H9 (cell line): ENCODE measurements around the gene WDR38. TPM values are rescaled to one million over a fixed set of nuclear protein-coding genes. Genes with fewer than 3 reads are reported as not detected.
A peak's percentile ranks its signal among the peaks of the same experiment; 100 is the strongest.

Experiments
- DNase-seq: peaks from one replicate; pipeline ENCODE4 v3.0.0-alpha.2; 2017
- H2AFZ ChIP-seq: one replicate; pipeline ENCODE4 v1.6.1; 2013; ENCODE audit warnings: mild to moderate bottlenecking, low read length, control low read depth, moderate library complexity
- H2AK5ac ChIP-seq: 2 replicates; pipeline ENCODE4 v1.6.1; 2013; ENCODE audit warnings: low read length, control low read depth, mixed read lengths; ENCODE audit not compliant: insufficient read length
- H2BK120ac ChIP-seq: one replicate; pipeline ENCODE4 v1.6.1; 2013; ENCODE audit warnings: low read depth, mild to moderate bottlenecking, low read length, control low read depth, inconsistent platforms; ENCODE audit not compliant: poor library complexity, severe bottlenecking
- H2BK12ac ChIP-seq: 2 replicates; pipeline ENCODE4 v1.6.1; 2013; ENCODE audit warnings: low read length, control low read depth, mixed read lengths, low read depth; ENCODE audit not compliant: insufficient read length
- H2BK15ac ChIP-seq: 2 replicates; pipeline ENCODE4 v1.6.1; 2013; ENCODE audit warnings: low read depth, low read length, control low read depth
- H2BK20ac ChIP-seq: one replicate; pipeline ENCODE4 v1.6.1; 2013; ENCODE audit warnings: low read depth, mild to moderate bottlenecking, low read length, control low read depth, inconsistent platforms; ENCODE audit not compliant: poor library complexity, severe bottlenecking
- H2BK5ac ChIP-seq: 2 replicates; pipeline ENCODE4 v1.6.1; 2013; ENCODE audit warnings: low read length, control low read depth, mixed read lengths; ENCODE audit not compliant: insufficient read length
- H3K14ac ChIP-seq: 2 replicates; pipeline ENCODE4 v1.6.1; 2013; ENCODE audit warnings: low read length, control low read depth; ENCODE audit not compliant: insufficient read depth
- H3K18ac ChIP-seq: 2 replicates; pipeline ENCODE4 v1.6.1; 2013; ENCODE audit warnings: low read depth, mild to moderate bottlenecking, mixed read lengths, low read length, control low read depth; ENCODE audit not compliant: insufficient read length
- H3K23ac ChIP-seq: 2 replicates; pipeline ENCODE4 v1.6.1; 2013; ENCODE audit warnings: low read length, control low read depth, mixed read lengths, low read depth; ENCODE audit not compliant: insufficient read length
- H3K23me2 ChIP-seq: 2 replicates; pipeline ENCODE4 v1.6.1; 2013; ENCODE audit warnings: low read depth, mild to moderate bottlenecking, mixed read lengths, low read length, control low read depth; ENCODE audit not compliant: insufficient read length, poor library complexity, severe bottlenecking
- H3K27ac ChIP-seq: 2 replicates; pipeline ENCODE4 v1.5.1; 2013; ENCODE audit warnings: low read length, control low read depth, mixed read lengths, low read depth; ENCODE audit not compliant: insufficient read length
- H3K27me3 ChIP-seq: 2 replicates; pipeline ENCODE4 v1.6.1; 2013; ENCODE audit warnings: low read length, control low read depth, inconsistent platforms; ENCODE audit not compliant: insufficient read depth
- H3K4ac ChIP-seq: 2 replicates; pipeline ENCODE4 v1.6.1; 2013; ENCODE audit warnings: low read depth, mild to moderate bottlenecking, control low read depth, inconsistent platforms, low read length, moderate library complexity
- H3K4me1 ChIP-seq: 2 replicates; pipeline ENCODE4 v1.6.1; 2013; ENCODE audit warnings: low read length, control low read depth, inconsistent platforms; ENCODE audit not compliant: insufficient read depth
- H3K4me2 ChIP-seq: 2 replicates; pipeline ENCODE4 v1.6.1; 2013; ENCODE audit warnings: low read length, control low read depth, mixed read lengths; ENCODE audit not compliant: insufficient read length, insufficient read depth
- H3K56ac ChIP-seq: 2 replicates; pipeline ENCODE4 v1.6.1; 2013; ENCODE audit warnings: low read depth, mild to moderate bottlenecking, mixed read lengths, low read length, control low read depth; ENCODE audit not compliant: insufficient read length
- H3K79me1 ChIP-seq: 2 replicates; pipeline ENCODE4 v1.6.1; 2013; ENCODE audit warnings: low read depth, mild to moderate bottlenecking, moderate library complexity, low read length, control low read depth, inconsistent platforms; ENCODE audit not compliant: insufficient read depth, poor library complexity, severe bottlenecking
- H3K79me2 ChIP-seq: 2 replicates; pipeline ENCODE4 v1.6.1; 2013; ENCODE audit warnings: low read length, control low read depth, inconsistent platforms; ENCODE audit not compliant: insufficient read depth
- H3K9ac ChIP-seq: 2 replicates; pipeline ENCODE4 v1.6.1; 2013; ENCODE audit warnings: low read length, control low read depth, mixed read lengths; ENCODE audit not compliant: insufficient read length; ENCODE audit errors: extremely low read depth
- H3K9me3 ChIP-seq: one replicate; pipeline ENCODE4 v1.6.1; 2013; ENCODE audit warnings: low read depth, low read length, inconsistent platforms; ENCODE audit not compliant: control insufficient read depth
- H3T11ph ChIP-seq: one replicate; pipeline ENCODE4 v1.6.1; 2013; ENCODE audit warnings: mild to moderate bottlenecking, low read length, control low read depth, inconsistent platforms
- H4K20me1 ChIP-seq: one replicate; pipeline ENCODE4 v1.6.1; 2013; ENCODE audit not compliant: control insufficient read depth, insufficient read length, insufficient read depth
- H4K5ac ChIP-seq: 2 replicates; pipeline ENCODE4 v1.6.1; 2013; ENCODE audit warnings: low read depth, mild to moderate bottlenecking, mixed read lengths, low read length, control low read depth; ENCODE audit not compliant: insufficient read length
- H4K8ac ChIP-seq: replicated peaks from 2 replicates; pipeline ENCODE4 v1.6.1; 2013; ENCODE audit warnings: low read length, control low read depth, mixed read lengths, low read depth; ENCODE audit not compliant: insufficient read length
- H4K91ac ChIP-seq: 2 replicates; pipeline ENCODE4 v1.6.1; 2013; ENCODE audit warnings: low read depth, mild to moderate bottlenecking, moderate library complexity, mixed read lengths, low read length, control low read depth; ENCODE audit not compliant: insufficient read length
- H3K27ac Mint-ChIP-seq, 3 experiments: 2 replicates in 2 of 3; 3 replicates in 1 of 3; pipeline ENCODE4 v1.8.0; 2020 to 2021; ENCODE audit warnings: mixed read lengths in 3 of 3, mild to moderate bottlenecking in 1 of 3, moderate library complexity in 1 of 3
- H3K27me3 Mint-ChIP-seq: 2 replicates; pipeline ENCODE4 v1.8.0; 2021; ENCODE audit warnings: low read depth, mild to moderate bottlenecking, moderate library complexity, mixed read lengths
- H3K36me3 Mint-ChIP-seq, 3 experiments: 2 replicates in 2 of 3; 3 replicates in 1 of 3; pipeline ENCODE4 v1.8.0; 2020 to 2021; ENCODE audit warnings: low read depth in 3 of 3, mixed read lengths in 3 of 3; ENCODE audit not compliant: insufficient read depth in 1 of 3
- H3K4me1 Mint-ChIP-seq, 2 experiments: 2 replicates each; pipeline ENCODE4 v1.8.0; 2020; ENCODE audit warnings: mixed read lengths in 2 of 2
- H3K4me3 Mint-ChIP-seq, 2 experiments: 2 replicates in 1 of 2; 3 replicates in 1 of 2; pipeline ENCODE4 v1.8.0; 2020 to 2021; ENCODE audit warnings: mild to moderate bottlenecking in 2 of 2, mixed read lengths in 2 of 2, moderate library complexity in 1 of 2
- H3K9me3 Mint-ChIP-seq, 2 experiments: 2 replicates in 1 of 2; 3 replicates in 1 of 2; pipeline ENCODE4 v1.8.0; 2020; ENCODE audit warnings: mild to moderate bottlenecking in 2 of 2, mixed read lengths in 2 of 2, moderate library complexity in 1 of 2
- CTCF ChIP-seq: fragments of 200-600 bp; sonication (generic); conservative IDR thresholded peaks from 3 replicates; pipeline ENCODE4 v1.8.0; 2021; ENCODE audit warnings: antibody characterized with exemption, mild to moderate bottlenecking
- total RNA-seq: library from RNA; stranded (reverse); gene quantifications from 2 replicates; pipeline ENCODE4 v1.2.1, GENCODE V29; 2021

WDR38 gene
- total RNA-seq, 1 experiment from 2014 or later, result not detected

GRCh38 chr9:124894741-124895170 is 41.5 kb downstream of the WDR38 start:
- no peaks in the 10 kb centered on the region for H3K23me2 ChIP-seq
- H2BK12ac ChIP-seq, result no peak overlapping the region
- no peak overlapping the region for H2BK15ac ChIP-seq
- no peaks in the 10 kb centered on the region for H3K27me3 ChIP-seq
- no peak overlapping the region for H2BK120ac ChIP-seq
- DNase-seq, result peak; percentile 60
- H2AK5ac ChIP-seq, result no peak overlapping the region
- H3K4me2 ChIP-seq, result no peak overlapping the region
- peak overlapping the region in 1 of 3 experiments; percentile 74; a peak in 2 of 7 replicates for H3K27ac Mint-ChIP-seq
- no peaks in the 10 kb centered on the region for H4K20me1 ChIP-seq
- no peak overlapping the region for H3T11ph ChIP-seq
- no peak overlapping the region for H3K14ac ChIP-seq
- H3K4ac ChIP-seq, result no peak overlapping the region
- TF ChIP-seq CTCF, result peak; percentile 67
- H2BK5ac ChIP-seq, result no peak overlapping the region
- H3K9me3 Mint-ChIP-seq, result no peaks in the 10 kb centered on the region; a peak in 1 of 5 replicates
- H3K36me3 Mint-ChIP-seq, result peaks cover 4 to 16% (median 14%) of the 10 kb centered on the region in 3 experiments
- no peaks in the 10 kb centered on the region for H3K9me3 ChIP-seq
- no peaks in the 10 kb centered on the region for H3K79me1 ChIP-seq
- no peak overlapping the region for H4K91ac ChIP-seq
- H3K4me3 Mint-ChIP-seq, result no peak overlapping the region
- H3K56ac ChIP-seq, result no peak overlapping the region
- no peaks in the 10 kb centered on the region for H3K27me3 Mint-ChIP-seq
- no peaks in the 10 kb centered on the region for H3K4me1 ChIP-seq
- H4K8ac ChIP-seq, result no peak overlapping the region
- no peaks in the 10 kb centered on the region for H3K79me2 ChIP-seq
- no peak overlapping the region for H3K18ac ChIP-seq
- no peak overlapping the region for H2AFZ ChIP-seq
- H3K27ac ChIP-seq, result no peak overlapping the region
- H3K9ac ChIP-seq, result no peak overlapping the region
- H4K5ac ChIP-seq, result no peak overlapping the region
- H2BK20ac ChIP-seq, result no peak overlapping the region
- H3K23ac ChIP-seq, result no peak overlapping the region
- H3K4me1 Mint-ChIP-seq, result peaks cover 2 to 13% of the 10 kb centered on the region in 2 experiments
